ENCODE results near the gene KRT23.
"Not testable (repeated sequence)": the region's sequence is repeated elsewhere in the genome, so short reads cannot be mapped to it uniquely, and the experiment has no call there.

Gene KRT23

GRCh38 chr17:40949418-40949817, 12.0 kb upstream of the KRT23 start:
- DNase-seq, result peak; percentile 74

DNA sequence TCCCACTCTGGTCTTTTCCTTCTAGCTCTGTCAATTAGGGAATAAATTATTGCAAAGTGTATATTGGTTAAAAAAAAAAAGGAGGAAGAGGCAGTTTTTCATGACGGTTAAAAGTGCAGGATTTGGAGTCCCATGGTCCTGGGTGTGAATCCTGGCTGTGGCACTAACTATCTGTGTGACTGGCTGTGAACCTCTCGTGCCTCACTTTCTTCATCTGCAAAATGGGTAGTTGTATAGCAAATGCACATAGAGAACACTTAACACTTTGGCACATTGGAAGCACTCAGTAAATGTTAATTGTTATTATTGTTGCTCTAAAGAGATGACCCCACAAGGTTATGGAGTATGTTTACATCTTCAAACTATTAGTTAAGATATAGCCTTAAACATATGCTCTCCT, 10.5 kb upstream of the KRT23 start:
- DNase-seq, result no peak

GRCh38 chr17:40945414-40945813, 8.0 kb upstream of the KRT23 start:
- no peak for DNase-seq

DNA sequence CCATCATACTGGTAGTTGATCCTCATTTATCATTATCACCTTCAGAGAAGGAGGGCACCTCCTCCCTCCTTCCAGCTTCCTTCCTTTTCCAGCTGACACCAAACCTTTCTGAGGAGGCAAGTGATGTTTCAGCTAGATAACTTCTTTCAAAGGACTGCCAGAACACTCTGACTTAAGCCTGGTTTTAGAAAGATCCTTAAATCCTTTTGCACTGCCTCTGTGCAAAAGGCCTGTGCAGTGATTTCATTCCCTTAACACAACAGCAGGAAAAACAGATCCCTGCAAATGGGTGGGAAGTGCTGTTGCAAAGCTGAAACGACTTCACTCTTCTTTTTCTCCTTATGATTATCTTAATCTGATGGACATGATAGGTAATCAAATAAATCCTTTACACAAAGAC, 7.1 kb upstream of the KRT23 start:
- no peak for DNase-seq

DNA sequence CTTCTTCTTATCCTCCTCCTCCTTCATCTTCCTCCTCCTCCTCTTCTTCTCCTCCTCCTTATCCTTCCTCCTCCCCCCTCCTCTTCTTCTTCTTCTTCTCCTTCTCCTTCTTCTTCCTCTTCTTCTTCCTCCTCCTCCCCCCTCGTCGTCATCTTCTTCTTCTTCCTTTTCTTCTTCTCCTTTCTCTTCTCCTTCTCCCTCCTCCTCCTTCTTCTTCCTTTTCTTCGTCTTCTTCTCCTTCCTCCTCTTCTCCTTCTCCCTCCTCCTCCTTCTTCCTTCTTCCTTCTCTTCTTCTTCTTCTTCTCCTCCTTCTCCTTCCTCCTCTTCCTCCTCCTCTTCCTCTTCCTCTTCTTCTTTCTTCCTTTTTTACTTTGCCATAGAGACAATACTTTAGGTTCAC, 5.1 kb upstream of the KRT23 start:
- DNase-seq, result no peak

DNA sequence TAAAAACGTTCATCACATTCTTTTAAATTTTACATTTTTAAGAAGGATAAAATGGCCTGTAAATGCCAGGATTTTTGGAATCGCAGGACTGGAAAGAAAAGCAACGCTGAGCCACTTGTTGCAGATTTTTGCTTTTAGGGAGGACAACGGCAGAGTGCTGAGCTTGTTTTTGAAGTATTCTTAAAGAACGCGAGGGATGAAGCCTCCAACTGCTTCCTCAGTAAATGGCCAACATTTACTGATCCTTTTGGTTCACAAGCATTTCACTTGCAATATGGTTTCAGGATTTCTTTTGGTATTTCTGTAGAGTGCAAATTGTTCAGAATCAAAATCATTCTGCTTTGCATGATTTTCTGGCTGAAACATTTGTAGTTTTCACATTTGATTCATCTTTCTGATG, 2.8 kb upstream of the KRT23 start:
- DNase-seq, result no peak

- no peak for DNase-seq
Observed at GRCh38 chr17:40938981-40939380, 1.5 kb upstream of the KRT23 start.

DNA sequence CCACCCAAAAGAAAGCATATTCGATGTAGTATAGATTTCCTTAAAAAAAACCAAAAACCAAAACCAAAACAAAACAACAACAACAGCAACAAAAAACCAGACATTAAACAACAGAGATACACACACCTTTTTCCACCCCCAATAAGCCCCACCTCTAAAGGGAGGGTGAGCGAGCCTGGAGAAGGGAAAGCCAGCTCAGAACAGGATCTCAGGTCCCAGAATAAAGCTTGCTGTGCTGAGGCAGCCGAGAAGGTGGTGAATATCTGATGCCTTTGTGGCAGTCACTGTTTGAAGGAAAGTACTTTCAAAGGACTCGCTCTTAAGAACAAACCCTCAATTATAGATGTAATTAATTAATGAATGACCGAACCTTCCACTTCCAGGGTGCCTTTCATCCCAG, 470 bp downstream of the KRT23 start:
- peak; percentile 25 for DNase-seq

DNA sequence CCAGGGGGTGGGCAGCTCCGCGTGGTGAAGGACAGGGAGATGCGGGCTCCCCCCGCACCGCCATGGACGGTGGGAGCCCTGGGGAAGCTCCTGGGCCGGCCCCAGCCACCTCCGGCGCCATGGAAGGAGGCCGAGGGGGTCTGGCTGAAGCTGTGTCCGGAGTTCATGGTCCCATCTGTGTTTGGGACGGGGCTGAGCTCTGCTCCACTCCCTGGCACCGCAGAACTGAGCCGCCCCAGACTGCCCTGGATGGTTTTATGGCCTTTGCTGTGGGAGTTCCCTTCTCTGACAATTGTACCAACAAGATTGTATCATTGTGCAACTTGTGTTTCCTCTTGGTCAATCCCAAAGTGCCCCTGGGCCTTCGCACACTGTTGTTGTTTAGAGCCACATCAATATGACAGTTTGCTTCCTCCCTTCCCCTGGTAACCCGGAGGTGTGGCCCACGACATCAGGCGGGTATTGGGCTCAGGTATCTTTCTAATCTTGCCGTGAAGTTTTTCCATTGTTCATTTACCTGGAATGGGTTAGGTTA, 942 bp downstream of the KRT23 start:
- DNase-seq, result no peak

DNA sequence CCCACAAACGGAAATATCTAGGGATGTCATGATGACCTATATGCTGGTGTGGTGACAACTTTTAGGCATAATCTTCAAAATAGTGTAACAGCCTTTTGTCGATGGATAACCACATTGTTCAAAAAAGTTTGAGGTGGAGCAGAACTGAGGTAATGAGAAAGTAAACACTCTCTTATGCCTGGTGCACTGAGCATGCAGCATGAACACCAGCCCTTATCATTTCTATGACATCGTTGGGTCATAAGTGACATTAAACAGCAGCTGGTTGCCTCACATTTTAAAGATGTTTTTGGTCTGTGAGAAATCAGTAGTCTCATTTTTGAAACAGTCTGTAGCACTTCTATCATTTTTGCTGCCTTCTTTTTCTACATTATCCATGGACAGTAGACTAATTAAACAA, 1.8 kb downstream of the KRT23 start:
- DNase-seq, result no peak

GRCh38 chr17:40932608-40933007, 4.8 kb downstream of the KRT23 start:
- peak; percentile 83 for DNase-seq

GRCh38 chr17:40931311-40931710, 6.1 kb downstream of the KRT23 start:
- DNase-seq, result no peak

DNA sequence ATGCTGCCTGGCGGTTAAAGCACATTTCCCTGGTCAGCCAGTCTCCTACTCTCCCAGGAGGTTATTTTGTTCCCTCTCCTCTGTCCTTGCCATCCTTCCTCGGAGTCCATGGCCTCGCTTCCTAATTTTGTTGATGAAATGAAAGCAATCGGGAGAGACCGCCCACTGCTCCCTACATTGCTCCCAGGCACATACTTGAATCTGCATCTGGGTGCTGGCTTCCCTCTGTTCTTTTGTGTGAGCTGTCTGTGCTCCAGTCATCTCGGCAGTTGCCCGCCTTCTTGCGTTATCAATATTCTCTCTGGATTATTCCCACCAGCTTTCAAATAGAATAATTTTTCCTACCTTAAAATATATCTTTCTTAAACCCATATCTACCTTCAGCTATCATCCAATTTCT, 11.1 kb downstream of the KRT23 start:
- no peak for DNase-seq

DNA sequence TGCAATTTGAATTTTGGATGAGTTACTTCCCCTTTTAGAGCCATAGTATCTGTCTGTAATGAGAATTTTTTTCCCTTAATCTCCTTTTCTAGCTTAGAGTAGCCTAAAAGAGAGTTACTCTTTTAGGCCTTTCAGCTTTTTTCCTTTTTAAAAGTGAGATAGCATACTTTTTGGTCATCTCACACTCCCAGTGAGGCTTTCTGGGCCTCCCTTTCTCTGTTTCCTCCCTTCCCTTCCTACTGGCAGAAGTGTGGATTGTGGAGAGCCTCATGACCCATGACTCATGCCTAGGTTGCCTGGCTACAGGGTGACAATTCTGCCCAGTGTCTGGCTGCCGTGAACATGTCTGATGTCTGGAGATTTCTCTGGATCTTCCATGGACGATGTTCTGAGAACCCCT, 15.2 kb downstream of the KRT23 start:
- DNase-seq, result no peak

DNA sequence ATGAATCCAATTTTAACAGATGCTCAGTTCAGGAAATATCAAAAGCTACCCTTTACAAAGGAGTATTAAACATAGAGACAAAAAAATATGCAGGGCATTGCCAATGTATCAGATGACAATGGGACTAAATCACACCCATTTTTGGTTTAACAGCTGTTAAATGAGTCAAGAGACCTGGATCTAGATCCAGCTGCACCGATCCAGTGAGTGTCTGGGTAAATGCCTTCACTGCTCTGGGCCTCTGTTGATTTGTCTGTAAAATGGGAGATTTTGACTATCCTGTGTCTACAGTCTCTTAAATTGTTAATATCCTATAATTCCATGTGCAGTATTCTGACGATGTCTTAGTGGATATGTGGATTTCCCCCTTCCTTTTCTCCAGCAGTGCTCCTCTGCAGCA, 16.4 kb downstream of the KRT23 start:
- DNase-seq, result no peak

- not testable (repeated sequence) for DNase-seq
Observed at GRCh38 chr17:40917116-40917515, 20.3 kb downstream of the KRT23 start.

DNA sequence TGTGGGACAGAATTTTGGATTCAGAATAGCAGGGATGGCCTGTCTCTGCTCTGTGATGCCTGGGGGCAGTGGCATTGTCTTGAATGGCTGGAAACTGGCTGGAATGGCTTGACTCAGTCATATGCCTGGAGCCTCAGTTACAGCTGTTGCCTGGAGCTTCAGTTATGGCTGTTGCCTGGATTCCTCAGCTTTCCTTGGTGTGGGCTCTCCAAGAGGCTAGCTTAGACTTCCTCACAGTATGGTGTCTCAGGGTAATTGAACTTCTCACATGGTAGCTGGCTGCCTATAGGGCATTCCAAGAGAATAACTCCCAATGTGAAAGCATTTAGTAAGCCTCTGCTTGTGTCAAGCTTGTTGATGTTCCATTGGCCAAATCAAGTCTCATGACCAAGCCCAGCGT, 21.1 kb downstream of the KRT23 start:
- DNase-seq, result no peak

DNA sequence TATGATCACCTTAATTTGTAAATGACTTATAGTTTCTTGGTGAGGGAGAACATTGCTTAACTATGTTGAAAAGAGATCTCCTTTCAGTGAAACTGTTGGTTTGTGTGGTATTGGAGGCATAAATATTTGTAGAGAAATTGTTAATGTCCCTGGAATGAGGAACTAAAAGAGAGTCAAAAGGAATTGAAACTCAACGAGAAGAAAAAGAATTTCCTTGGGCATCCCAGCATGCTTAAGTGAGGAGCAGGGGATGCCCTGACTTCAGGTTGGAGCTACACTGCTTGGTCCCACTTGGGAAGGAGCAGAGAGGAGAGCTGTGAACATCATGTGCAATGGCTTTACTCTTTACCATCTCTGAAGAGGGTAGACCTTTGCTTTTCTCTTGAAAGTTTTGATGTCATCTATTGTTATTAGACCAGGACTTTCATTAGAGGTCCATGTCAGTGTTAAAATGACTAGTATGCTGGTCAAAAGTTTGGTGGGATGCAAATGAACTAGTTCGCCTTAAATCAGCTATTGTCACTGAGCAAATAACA, 21.7 kb downstream of the KRT23 start:
- no peak for DNase-seq

DNA sequence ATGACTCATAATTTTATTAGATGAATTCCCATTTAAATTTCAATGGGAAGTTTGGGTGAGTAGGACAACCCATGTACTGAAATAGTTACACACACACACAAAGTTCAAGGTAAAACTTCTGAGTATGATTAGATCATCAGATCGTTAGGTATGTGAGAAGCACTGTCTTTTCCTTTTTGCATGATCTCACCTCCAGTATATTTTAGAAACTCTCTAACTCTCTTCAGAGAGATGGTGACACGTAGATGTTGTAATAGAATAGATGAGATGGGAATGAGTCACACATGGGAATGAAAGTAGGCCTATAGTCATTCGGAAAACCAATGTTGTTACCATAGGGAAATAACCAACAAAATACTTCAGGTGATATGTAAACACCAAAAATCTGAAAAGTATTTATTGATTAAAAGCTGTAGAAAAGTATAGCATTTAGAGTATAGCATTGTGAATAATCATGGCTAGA, 22.2 kb downstream of the KRT23 start:
- DNase-seq, result no peak

GRCh38 chr17:40914075-40914855, 23.2 kb downstream of the KRT23 start:
- no peak for DNase-seq

GRCh38 chr17:40912486-40913210, 24.8 kb downstream of the KRT23 start:
- DNase-seq, result no peak

DNA sequence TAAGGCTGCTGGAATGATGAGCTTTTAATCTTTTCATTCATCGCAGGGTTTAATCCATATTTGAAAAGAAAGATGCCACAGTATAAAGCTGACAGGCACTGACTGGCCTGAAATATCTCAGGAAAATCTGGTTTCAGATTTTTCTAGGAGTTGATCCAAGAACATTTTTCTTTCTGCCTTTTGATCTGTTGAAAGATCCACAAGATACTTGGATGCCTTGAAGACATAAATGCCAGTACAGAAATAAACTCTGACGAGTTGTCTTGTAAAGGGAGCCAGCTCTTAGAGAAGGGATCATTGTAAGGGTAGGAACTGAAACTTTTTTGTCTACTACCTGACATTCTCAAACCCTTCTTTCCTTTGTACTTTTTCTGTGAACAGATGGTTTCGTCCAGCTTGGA, 27.0 kb downstream of the KRT23 start:
- DNase-seq, result peak; percentile 62

- DNase-seq, result peak; percentile 24
Observed at GRCh38 chr17:40909755-40910154, 27.7 kb downstream of the KRT23 start.

GRCh38 chr17:40909351-40909750, 28.1 kb downstream of the KRT23 start:
- peak; percentile 94 for DNase-seq

All from eye (tissue), 1 donor.